GM21576 (cell line): ENCODE measurements around the gene GABPB1.
"Not testable (repeated sequence)": the region's sequence is repeated elsewhere in the genome, so short reads cannot be mapped to it uniquely, and the experiment has no call there.

Experiments
- ATAC-seq: cut with Tn5 transposase; IDR thresholded peaks from one replicate; pipeline ENCODE4 v1.9.1; 2021; ENCODE audit warnings: mild to moderate bottlenecking, moderate library complexity; ENCODE audit not compliant: unreplicated experiment

Gene GABPB1

DNA sequence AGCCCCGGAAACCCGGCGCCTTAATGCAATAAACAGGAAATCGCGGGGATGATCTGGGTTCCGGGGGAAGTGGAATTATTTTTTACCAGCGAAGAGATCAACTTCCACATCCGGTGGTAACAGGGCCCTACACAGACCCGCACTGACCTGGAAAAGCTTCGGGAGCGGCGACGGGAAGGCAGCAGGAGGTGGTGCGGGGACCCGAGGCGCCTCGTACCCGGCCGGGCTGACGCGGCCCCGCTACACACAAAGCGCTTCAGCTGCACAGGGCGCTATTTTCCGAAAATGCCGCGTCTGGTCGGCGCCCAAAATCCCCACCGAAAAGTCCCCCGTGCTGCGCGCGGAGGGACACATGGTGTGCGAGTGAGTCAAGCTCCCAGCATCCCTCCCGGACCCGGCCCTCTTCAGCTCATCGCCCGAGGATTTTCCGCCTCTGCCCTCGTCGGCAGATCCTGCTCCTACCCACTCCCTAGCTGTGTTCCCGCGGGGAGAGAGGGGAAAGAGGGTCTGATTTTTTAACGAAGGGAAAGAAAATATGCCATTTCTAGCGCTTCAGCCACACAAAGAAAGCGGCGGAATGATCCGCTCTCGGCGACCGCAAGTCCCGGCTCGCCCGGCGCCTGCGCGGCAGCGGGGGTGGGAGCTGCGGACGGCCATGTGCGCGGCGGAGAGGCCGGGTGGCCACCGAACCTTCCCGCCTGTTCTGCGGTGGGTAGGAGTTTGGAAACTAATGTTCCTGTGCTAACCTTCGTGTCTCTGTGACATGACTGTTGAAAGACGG, at the start of gene GABPB1:
GABPB1 (minus strand) TSS at position 361 of the 781 bp plus-strand sequence. CDS start 45,400 bp downstream, outside the sequence.
- peak; percentile 39 for ATAC-seq

- ATAC-seq: not testable (repeated sequence)
These were observed 36.6 kb upstream of the GABPB1 start for GRCh38 chr15:50391561-50391960.

DNA sequence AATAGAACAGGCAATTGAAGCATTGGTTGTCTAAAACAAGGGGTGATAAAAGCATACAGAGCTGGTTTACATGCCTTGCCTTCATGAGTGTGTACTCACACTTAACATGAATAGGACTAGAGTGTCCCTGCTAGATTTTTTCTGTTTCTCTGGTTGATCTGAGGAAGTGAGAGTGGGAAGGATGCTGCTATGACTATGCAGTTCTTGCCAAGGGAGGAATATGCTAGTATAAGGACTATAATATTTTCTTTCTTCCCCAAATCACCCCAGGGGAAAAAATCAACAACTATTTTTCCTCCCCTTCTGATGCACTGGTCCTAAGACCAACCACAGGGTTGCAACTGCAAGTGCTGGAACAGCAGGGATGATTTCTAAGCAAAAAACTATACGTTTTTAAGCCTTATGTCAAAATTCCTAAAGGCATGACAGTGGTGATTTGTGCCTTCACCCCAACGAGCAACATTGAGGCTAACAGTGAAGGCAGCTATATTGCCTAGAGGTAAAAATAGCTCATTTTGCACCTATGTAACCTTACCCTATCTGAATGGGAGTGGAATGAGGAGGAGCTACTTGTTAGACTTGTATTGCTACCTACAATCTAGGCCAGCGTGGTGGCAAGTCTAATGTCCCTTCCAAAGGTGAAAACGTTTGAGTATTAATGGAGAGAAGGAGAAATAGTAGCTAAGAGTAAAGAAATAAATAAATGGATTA, 35.7 kb upstream of the GABPB1 start:
- ATAC-seq: peak; percentile 82

GRCh38 chr15:50382408-50382807, 27.4 kb upstream of the GABPB1 start:
- not testable (repeated sequence) for ATAC-seq

GRCh38 chr15:50381438-50381837, 26.4 kb upstream of the GABPB1 start:
- ATAC-seq: no peak

DNA sequence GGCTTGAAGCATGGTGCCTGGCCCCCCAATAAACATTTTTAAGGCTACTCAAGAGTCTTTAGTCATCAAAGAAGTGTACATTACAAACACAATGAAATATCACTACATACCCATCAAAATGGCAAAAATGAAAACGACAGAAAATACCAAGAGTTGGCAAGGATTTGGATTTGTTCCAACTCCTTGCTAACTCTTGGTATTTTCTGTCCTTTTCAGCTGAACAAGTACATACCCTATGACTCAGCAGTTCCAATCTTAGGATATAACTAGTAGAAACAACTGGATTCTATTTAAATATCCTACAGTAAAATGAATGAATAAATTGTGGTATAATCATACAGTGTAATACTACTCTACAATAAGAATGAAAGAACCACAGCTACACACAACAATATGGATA, 25.1 kb upstream of the GABPB1 start:
- ATAC-seq: no peak

DNA sequence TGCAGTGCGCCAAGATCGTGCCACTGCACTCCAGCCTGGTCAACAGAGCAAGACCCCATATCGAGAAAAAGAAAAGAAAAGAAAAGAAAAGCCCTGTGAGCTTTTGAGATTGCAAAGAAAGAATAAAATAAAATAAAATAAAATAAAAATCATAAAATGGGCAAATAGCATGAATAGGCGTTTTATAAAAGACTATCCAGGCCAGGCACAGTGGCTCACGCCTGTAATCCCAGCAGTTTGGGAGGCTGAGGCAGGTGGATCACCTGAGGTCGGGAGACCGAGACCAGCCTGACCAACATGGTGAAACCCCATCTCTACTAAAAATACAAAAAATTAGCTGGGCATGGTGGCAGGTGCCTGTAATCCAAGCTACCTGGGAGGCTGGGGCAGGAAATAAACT, 24.4 kb upstream of the GABPB1 start:
- ATAC-seq: not testable (repeated sequence)

GRCh38 chr15:50378776-50379175, 23.8 kb upstream of the GABPB1 start:
- ATAC-seq: no peak

- peak; percentile 98 for ATAC-seq
These were observed 23.1 kb upstream of the GABPB1 start for GRCh38 chr15:50377867-50378751.

GRCh38 chr15:50369564-50369963, 14.6 kb upstream of the GABPB1 start:
- not testable (repeated sequence) for ATAC-seq

DNA sequence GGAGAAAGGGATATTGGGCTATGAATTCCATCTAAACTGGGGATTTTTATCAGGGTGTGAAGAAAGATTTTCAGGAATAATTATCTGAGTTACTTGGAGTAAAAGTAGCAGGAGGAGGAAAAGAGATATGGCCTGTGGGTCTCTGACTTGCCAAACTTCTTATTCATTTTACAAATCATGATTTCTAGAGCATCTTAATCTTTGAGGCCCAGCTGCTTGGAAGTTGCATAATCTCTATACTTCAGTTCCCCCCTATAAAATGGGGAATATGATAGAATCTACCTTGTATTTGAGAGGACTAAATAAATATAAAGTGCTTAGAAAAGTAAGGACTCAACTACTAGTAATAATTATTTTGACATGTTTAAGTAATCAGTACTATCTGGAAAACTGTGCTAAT, 11.0 kb upstream of the GABPB1 start:
- ATAC-seq: no peak

- no peak for ATAC-seq
These were observed 10.6 kb upstream of the GABPB1 start for GRCh38 chr15:50365570-50365969.

- no peak for ATAC-seq
These were observed 8.6 kb upstream of the GABPB1 start for GRCh38 chr15:50363612-50364011.

GRCh38 chr15:50361756-50362155, 6.8 kb upstream of the GABPB1 start:
- no peak for ATAC-seq

DNA sequence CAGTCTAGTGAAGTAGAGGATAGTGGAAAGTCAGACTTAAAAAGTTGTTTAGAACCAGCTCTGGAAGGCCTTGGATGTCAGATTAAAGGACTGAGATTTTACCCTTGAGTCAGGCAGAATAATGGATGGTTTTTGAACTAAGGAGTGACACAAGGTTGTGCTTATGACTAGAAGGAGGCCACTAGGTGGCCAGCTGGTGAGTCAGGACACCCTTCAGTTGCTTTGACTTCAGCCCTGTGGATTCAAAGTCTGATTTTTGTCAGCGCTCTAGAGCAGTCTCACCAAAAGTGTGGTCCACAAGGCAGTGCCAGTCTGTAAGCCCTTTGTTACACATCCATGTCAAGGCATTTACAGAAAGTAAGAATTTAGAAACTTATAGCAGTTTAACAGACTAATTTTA, 3.8 kb upstream of the GABPB1 start:
- ATAC-seq: no peak

GRCh38 chr15:50355980-50356379, 982 bp upstream of the GABPB1 start:
- ATAC-seq: no peak

GRCh38 chr15:50355619-50355905, 564 bp upstream of the GABPB1 start:
- ATAC-seq: no peak

GRCh38 chr15:50353975-50354837, 792 bp downstream of the GABPB1 start:
- ATAC-seq: peak; percentile 27

DNA sequence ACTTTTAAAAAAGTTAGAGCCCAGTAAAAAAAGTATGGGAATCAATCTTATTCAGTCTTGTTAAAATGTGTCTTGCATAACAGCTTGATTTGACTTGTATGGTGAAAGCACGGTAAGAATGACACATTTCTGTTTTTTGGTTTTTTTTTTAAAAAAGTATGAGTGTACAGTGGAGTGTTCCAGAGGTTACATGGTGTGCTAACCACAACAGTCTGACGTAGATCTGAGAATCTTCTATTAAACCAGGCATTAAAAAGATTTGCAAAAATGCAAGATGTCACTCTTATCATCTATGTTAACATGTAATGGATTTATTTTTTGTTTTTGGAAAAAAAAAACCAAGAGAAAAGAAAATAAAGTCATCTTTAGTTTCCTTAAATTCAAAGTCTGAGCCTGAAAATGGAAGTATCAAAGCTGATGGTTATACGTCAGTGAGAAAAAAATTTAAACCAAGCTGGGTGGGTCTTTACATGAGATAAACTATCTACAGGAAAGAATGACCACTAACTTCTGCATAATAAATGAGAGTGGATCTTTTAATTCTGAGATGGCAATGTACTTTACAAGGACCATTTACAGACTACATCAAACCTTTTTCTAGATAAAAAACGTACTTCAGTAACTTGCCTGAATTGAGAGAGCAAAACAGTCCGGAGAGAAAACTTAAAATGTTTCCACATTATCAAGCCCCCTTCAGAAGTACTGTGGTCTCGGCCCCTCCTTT, 1.6 kb downstream of the GABPB1 start:
- ATAC-seq: no peak

DNA sequence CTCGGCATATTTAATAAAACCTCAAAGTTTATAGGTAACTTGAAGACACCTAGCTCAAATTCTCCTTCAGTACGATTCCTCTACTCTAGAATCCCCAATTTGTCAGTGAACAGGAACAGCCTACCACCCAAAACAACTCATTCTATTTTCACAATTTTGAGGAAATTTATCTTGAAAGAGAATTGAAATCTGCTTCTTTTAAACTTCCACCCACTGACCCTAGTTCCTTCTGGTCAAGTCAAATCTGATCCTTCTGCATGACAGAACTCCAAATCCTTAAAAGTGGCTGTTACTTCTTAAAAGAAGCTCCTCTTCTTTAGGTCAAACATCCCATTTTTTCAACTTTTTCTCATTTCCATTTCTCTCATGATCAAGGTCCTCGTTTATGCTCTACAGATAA, 4.4 kb downstream of the GABPB1 start:
- no peak for ATAC-seq
